ENCODE results near the gene PITPNM3.
A peak's percentile ranks its signal among the peaks of the same experiment; 100 is the strongest.

The PITPNM3 gene

GRCh38 chr17:6448473-6448872, 107.9 kb downstream of the PITPNM3 start:
- DNase-seq (ENCODE audit: insufficient read length, low spot score) (no peak), FAIRE-seq (no peak)
- TF ChIP-seq PAX5 (IDR thresholded peaks at IDR 0.05; ENCODE audit: insufficient read depth, low read length, severe bottlenecking), result no peak
- no peak for TF ChIP-seq TAF1 (IDR thresholded peaks at IDR 0.05; ENCODE audit: low read depth, low read length)
- no peak for TF ChIP-seq SPI1 (IDR thresholded peaks at IDR 0.05; ENCODE audit: low read depth, low read length)
- no peak for TF ChIP-seq POLR2A (IDR thresholded peaks at IDR 0.05; ENCODE audit: low read depth, low read length)
- no peak for TF ChIP-seq POU2F2 (IDR thresholded peaks at IDR 0.05; ENCODE audit: low read depth, low read length)
- no peak for TF ChIP-seq POLR2AphosphoS5 (IDR thresholded peaks at IDR 0.05; ENCODE audit: low read depth, low read length)

- TF ChIP-seq POLR2AphosphoS5 (IDR thresholded peaks at IDR 0.05; ENCODE audit: low read depth, low read length) (no peak), POU2F2 (IDR thresholded peaks at IDR 0.05; ENCODE audit: low read depth, low read length) (no peak), TAF1 (IDR thresholded peaks at IDR 0.05; ENCODE audit: low read depth, low read length) (no peak), POLR2A (IDR thresholded peaks at IDR 0.05; ENCODE audit: low read depth, low read length) (no peak), SPI1 (IDR thresholded peaks at IDR 0.05; ENCODE audit: low read depth, low read length) (no peak), PAX5 (IDR thresholded peaks at IDR 0.05; ENCODE audit: insufficient read depth, low read length, severe bottlenecking) (no peak)
- FAIRE-seq (no peak), DNase-seq (ENCODE audit: insufficient read length, low spot score) (no peak)
Measured at GRCh38 chr17:6446516-6447100, 109.7 kb downstream of the PITPNM3 start.

- no peak for DNase-seq (ENCODE audit: insufficient read length, low spot score)
- TF ChIP-seq POLR2AphosphoS5 (IDR thresholded peaks at IDR 0.05; ENCODE audit: low read depth, low read length) (no peak), POU2F2 (IDR thresholded peaks at IDR 0.05; ENCODE audit: low read depth, low read length) (no peak), SPI1 (IDR thresholded peaks at IDR 0.05; ENCODE audit: low read depth, low read length) (no peak), POLR2A (IDR thresholded peaks at IDR 0.05; ENCODE audit: low read depth, low read length) (no peak), PAX5 (IDR thresholded peaks at IDR 0.05; ENCODE audit: insufficient read depth, low read length, severe bottlenecking) (no peak), TAF1 (IDR thresholded peaks at IDR 0.05; ENCODE audit: low read depth, low read length) (no peak)
- no peak for FAIRE-seq
Measured at GRCh38 chr17:6444571-6445335, 111.6 kb downstream of the PITPNM3 start.

- TF ChIP-seq POLR2A (IDR thresholded peaks at IDR 0.05; ENCODE audit: low read depth, low read length) (peak; percentile 53; the same call in 1 of the 2 replicates), POU2F2 (IDR thresholded peaks at IDR 0.05; ENCODE audit: low read depth, low read length) (no peak), POLR2AphosphoS5 (IDR thresholded peaks at IDR 0.05; ENCODE audit: low read depth, low read length) (peak; percentile 49; the same call in 1 of the 2 replicates), TAF1 (IDR thresholded peaks at IDR 0.05; ENCODE audit: low read depth, low read length) (peak; percentile 44; the same call in 1 of the 2 replicates)
- peak; percentile 98 for DNase-seq (ENCODE audit: insufficient read length, low spot score)
- peak; percentile 98 for FAIRE-seq
Measured at GRCh38 chr17:6443692-6444570, 112.4 kb downstream of the PITPNM3 start, which contains the start of gene PIMREG. TSS of gene PIMREG (plus strand) at chr17:6444455. CDS start at chr17:6445111, 656 bp downstream.

GRCh38 chr17:6442775-6443174, 113.6 kb downstream of the PITPNM3 start:
- FAIRE-seq, result no peak
- TF ChIP-seq PAX5 (IDR thresholded peaks at IDR 0.05; ENCODE audit: insufficient read depth, low read length, severe bottlenecking) (no peak), POU2F2 (IDR thresholded peaks at IDR 0.05; ENCODE audit: low read depth, low read length) (no peak), POLR2A (IDR thresholded peaks at IDR 0.05; ENCODE audit: low read depth, low read length) (no peak), POLR2AphosphoS5 (IDR thresholded peaks at IDR 0.05; ENCODE audit: low read depth, low read length) (no peak), TAF1 (IDR thresholded peaks at IDR 0.05; ENCODE audit: low read depth, low read length) (no peak), SPI1 (IDR thresholded peaks at IDR 0.05; ENCODE audit: low read depth, low read length) (no peak)
- no peak for DNase-seq (ENCODE audit: insufficient read length, low spot score)

GRCh38 chr17:6439951-6440350, 116.4 kb downstream of the PITPNM3 start:
- DNase-seq (ENCODE audit: insufficient read length, low spot score) (no peak), FAIRE-seq (no peak)
- no peak for TF ChIP-seq POLR2A (IDR thresholded peaks at IDR 0.05; ENCODE audit: low read depth, low read length)
- TF ChIP-seq SPI1 (IDR thresholded peaks at IDR 0.05; ENCODE audit: low read depth, low read length), result no peak
- TF ChIP-seq TAF1 (IDR thresholded peaks at IDR 0.05; ENCODE audit: low read depth, low read length), result no peak
- TF ChIP-seq POU2F2 (IDR thresholded peaks at IDR 0.05; ENCODE audit: low read depth, low read length), result no peak
- TF ChIP-seq POLR2AphosphoS5 (IDR thresholded peaks at IDR 0.05; ENCODE audit: low read depth, low read length), result no peak
- no peak for TF ChIP-seq PAX5 (IDR thresholded peaks at IDR 0.05; ENCODE audit: insufficient read depth, low read length, severe bottlenecking)

- FAIRE-seq (no peak), DNase-seq (ENCODE audit: insufficient read length, low spot score) (no peak)
- TF ChIP-seq POLR2A (IDR thresholded peaks at IDR 0.05; ENCODE audit: low read depth, low read length), result no peak
- TF ChIP-seq SPI1 (IDR thresholded peaks at IDR 0.05; ENCODE audit: low read depth, low read length), result no peak
- no peak for TF ChIP-seq PAX5 (IDR thresholded peaks at IDR 0.05; ENCODE audit: insufficient read depth, low read length, severe bottlenecking)
- no peak for TF ChIP-seq POLR2AphosphoS5 (IDR thresholded peaks at IDR 0.05; ENCODE audit: low read depth, low read length)
- no peak for TF ChIP-seq POU2F2 (IDR thresholded peaks at IDR 0.05; ENCODE audit: low read depth, low read length)
- TF ChIP-seq TAF1 (IDR thresholded peaks at IDR 0.05; ENCODE audit: low read depth, low read length), result no peak
Measured at GRCh38 chr17:6437956-6438355, 118.4 kb downstream of the PITPNM3 start.

- TF ChIP-seq TAF1 (IDR thresholded peaks at IDR 0.05; ENCODE audit: low read depth, low read length) (no peak), SPI1 (IDR thresholded peaks at IDR 0.05; ENCODE audit: low read depth, low read length) (no peak), PAX5 (IDR thresholded peaks at IDR 0.05; ENCODE audit: insufficient read depth, low read length, severe bottlenecking) (no peak), POLR2AphosphoS5 (IDR thresholded peaks at IDR 0.05; ENCODE audit: low read depth, low read length) (no peak), POU2F2 (IDR thresholded peaks at IDR 0.05; ENCODE audit: low read depth, low read length) (no peak), POLR2A (IDR thresholded peaks at IDR 0.05; ENCODE audit: low read depth, low read length) (no peak)
- DNase-seq (ENCODE audit: insufficient read length, low spot score), result no peak
- peak; percentile 43 for FAIRE-seq
Measured at GRCh38 chr17:6437466-6437865, 118.9 kb downstream of the PITPNM3 start.
